Measurements from ENCODE around the gene GRAP2. TPM values are rescaled to one million over a fixed set of nuclear protein-coding genes. Genes with fewer than 3 reads are reported as not detected.

Gene GRAP2
- total RNA-seq, 2 experiments from 2014 or later, result 108 to 111 TPM

DNA sequence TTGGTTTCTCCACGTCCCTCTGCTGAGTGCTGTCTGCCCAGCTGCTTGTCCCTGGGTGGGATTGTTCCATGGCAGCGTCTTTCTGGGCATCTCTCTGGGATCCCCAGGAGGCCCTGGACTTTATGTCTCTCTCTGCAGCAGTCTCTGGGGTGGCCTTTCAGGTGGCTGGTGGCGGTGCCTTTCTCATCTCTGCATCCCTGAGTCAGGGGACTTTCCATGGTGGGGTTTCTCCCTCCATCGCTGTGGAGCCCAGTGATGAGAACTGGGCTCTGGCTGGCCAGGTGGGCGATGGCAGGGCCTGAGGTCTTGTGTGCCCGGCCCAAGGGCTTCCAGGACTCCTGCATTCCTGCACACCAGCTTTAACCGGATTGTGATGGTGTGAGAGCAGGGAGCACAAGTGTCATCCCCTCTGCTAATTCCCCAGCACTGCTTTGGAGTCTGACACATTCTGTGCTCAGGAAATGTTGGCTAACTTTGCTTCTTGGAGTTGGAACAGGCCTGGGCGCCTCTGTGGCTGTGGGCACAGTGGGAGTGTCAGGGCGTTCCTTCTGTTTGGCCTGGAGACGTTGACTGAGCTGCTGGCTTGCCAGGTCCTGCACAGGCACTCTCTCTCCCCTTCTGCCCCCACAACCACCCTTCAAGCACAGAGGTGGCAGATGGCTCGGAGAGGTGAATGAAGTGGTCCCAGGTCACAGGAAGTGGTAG, 121.8 kb downstream of the GRAP2 start:
- H3K4me3 Mint-ChIP-seq, result no peak overlapping the region
- H3K36me3 Mint-ChIP-seq (ENCODE audit: low read depth), result no peaks in the 10 kb centered on the region
- peaks cover 8% of the 10 kb centered on the region for H3K4me1 Mint-ChIP-seq
- no peaks in the 10 kb centered on the region for H3K27me3 Mint-ChIP-seq
- H3K9me3 Mint-ChIP-seq, result no peaks in the 10 kb centered on the region
- CTCF ChIA-PET, result interaction anchor here (1.1 to 4.5 kb wide), 7 partner anchors 13 to 494 kb away, joined by 3 to 90 read pairs (median 7); no protein-coding TSS in a partner anchor
- POLR2A ChIA-PET, result no interaction called here
- H3K27ac Mint-ChIP-seq, result no peak overlapping the region
- no peak for DNase-seq

Other genes starting within 250 kb of the GRAP2 start
- gene ENTHD1, start 7.3 kb upstream of the GRAP2 start, total RNA-seq, result under 1 TPM in 1 of 2 experiments, not detected in 1; 0.13 TPM
- 1 to 10 TPM; 3.7 to 4.3 TPM for gene TMA7B, start 59.3 kb downstream of the GRAP2 start, total RNA-seq
- gene FAM83F, start 93.9 kb downstream of the GRAP2 start, total RNA-seq, result not detected

Measured in activated CD4-positive, alpha-beta memory T cell treated with anti-CD3 and anti-CD28 coated beads, Interleukin-2, amount 10 ng/mL, durations not matched to agents 7 days and 5 days (primary cell).